SK-N-SH (cell line): ENCODE measurements around the gene PSMB5.

Experiments
- CTCF ChIP-seq: fragments of 200-600 bp; sonication (generic); IDR thresholded peaks from 2 replicates; pipeline ENCODE4 v1.6.1; 2017; ENCODE audit warnings: antibody characterized with exemption, mild to moderate bottlenecking, moderate library complexity
- GABPA ChIP-seq: IDR thresholded peaks from 2 replicates; pipeline ENCODE4 v1.4.0; 2012; ENCODE audit warnings: low read depth, mild to moderate bottlenecking
- JUND ChIP-seq: IDR thresholded peaks from 2 replicates; pipeline ENCODE4 v1.4.0; 2012
- MXI1 ChIP-seq: IDR thresholded peaks from 2 replicates; pipeline ENCODE4 v1.6.1; 2012; ENCODE audit warnings: mild to moderate bottlenecking, low read depth, low read length, improper control_type of control experiment
- NRF1 ChIP-seq: IDR thresholded peaks from 2 replicates; pipeline ENCODE4 v1.6.1; 2012; ENCODE audit warnings: low read depth, mild to moderate bottlenecking, low read length
- PBX3 ChIP-seq: IDR thresholded peaks from 2 replicates; pipeline ENCODE4; 2012
- POLR2AphosphoS5 ChIP-seq: IDR thresholded peaks from 2 replicates; pipeline ENCODE4 v1.6.1; 2012; ENCODE audit warnings: low read depth, low read length
- REST ChIP-seq: IDR thresholded peaks from 2 replicates; pipeline ENCODE4 v1.6.1; 2012; ENCODE audit warnings: mild to moderate bottlenecking, low read depth, low read length, moderate library complexity
- RFX5 ChIP-seq: IDR thresholded peaks from 2 replicates; pipeline ENCODE4 v1.6.1; 2012; ENCODE audit warnings: mild to moderate bottlenecking, improper control_type of control experiment, low read length
- SIN3A ChIP-seq: IDR thresholded peaks from 2 replicates; pipeline ENCODE4 v1.6.1; 2012; ENCODE audit warnings: low read depth, mild to moderate bottlenecking, low read length, moderate library complexity, borderline replicate concordance
- SMC3 ChIP-seq: IDR thresholded peaks from 2 replicates; pipeline ENCODE4 v1.6.1; 2012; ENCODE audit warnings: low read depth, low read length, improper control_type of control experiment
- YY1 ChIP-seq: IDR thresholded peaks from 2 replicates; pipeline ENCODE4 v1.4.0; 2012; ENCODE audit warnings: low read depth, mild to moderate bottlenecking
- ZBTB33 ChIP-seq: IDR thresholded peaks from 2 replicates; pipeline ENCODE4 v1.4.0; 2012; ENCODE audit warnings: low read depth, borderline replicate concordance

GRCh38 chr14:22981876-22982476, 52.7 kb downstream of the PSMB5 start:
- TF ChIP-seq JUND = no peak
- no peak for TF ChIP-seq CTCF
- no peak for TF ChIP-seq REST
- no peak for TF ChIP-seq GABPA
- TF ChIP-seq POLR2AphosphoS5 = no peak
- no peak for TF ChIP-seq YY1
- TF ChIP-seq PBX3 = no peak
- TF ChIP-seq SIN3A = no peak; the same call in 1 of the 2 replicates
- no peak for TF ChIP-seq SMC3
- TF ChIP-seq MXI1 = no peak
- TF ChIP-seq RFX5 = no peak
- TF ChIP-seq ZBTB33 = no peak
- no peak for TF ChIP-seq NRF1
